GM18907 (cell line): ENCODE results near the gene VEGFD.

Experiments used
- ATAC-seq: cut with Tn5 transposase; IDR thresholded peaks from one replicate; pipeline ENCODE4 v1.9.1; 2021; ENCODE audit warnings: mild to moderate bottlenecking, moderate library complexity; ENCODE audit not compliant: unreplicated experiment

Gene VEGFD

GRCh38 chrX:15366506-15367352 lies 17.5 kb downstream of the VEGFD start:
- no peak for ATAC-seq

DNA sequence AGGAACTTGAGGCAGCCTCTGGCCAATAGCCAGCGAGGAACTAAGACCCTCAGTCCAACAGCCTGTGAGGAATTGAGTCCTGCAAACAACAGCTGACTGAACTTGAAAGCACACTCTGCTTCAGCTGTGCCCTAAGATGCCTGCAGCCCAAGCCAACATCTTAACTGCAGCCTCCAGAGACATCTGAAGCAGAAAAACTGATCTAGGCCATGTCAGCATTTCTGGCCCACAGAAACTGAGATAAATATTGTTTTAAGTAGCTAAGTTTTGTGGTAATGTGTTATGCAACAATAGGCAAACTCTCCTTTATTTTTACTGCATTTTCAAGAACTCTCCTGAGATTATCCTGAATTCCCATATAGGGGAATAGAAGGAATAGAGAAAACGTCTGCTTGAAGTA lies 24.5 kb downstream of the VEGFD start:
- ATAC-seq: no peak

GRCh38 chrX:15358533-15358932 lies 25.7 kb downstream of the VEGFD start:
- ATAC-seq: no peak

- ATAC-seq: no peak
These were observed 27.8 kb downstream of the VEGFD start for GRCh38 chrX:15356444-15356843.

GRCh38 chrX:15350329-15350996 lies 33.8 kb downstream of the VEGFD start:
- ATAC-seq: no peak

DNA sequence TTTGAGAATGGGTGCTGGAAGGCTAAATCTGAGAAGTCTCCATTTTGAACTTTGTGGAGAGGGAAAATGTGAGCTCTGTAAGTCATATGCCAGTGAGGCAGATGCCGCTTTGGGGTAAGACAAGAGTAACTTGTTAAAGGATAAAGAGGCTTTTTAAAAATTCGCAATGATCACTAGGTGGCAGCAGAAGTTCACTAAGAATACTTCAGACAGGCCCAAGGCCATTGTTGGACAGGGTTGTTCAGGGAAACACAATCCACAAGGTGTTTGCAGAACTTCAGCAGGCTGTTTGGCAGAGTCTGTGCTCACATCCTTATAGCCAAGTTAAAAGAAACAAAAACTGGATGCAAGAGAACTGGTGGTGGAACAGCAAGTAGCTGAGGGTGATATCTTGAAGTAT lies 35.2 kb downstream of the VEGFD start:
- ATAC-seq: peak; percentile 55

GRCh38 chrX:15345976-15346375 lies 38.2 kb downstream of the VEGFD start:
- no peak for ATAC-seq

DNA sequence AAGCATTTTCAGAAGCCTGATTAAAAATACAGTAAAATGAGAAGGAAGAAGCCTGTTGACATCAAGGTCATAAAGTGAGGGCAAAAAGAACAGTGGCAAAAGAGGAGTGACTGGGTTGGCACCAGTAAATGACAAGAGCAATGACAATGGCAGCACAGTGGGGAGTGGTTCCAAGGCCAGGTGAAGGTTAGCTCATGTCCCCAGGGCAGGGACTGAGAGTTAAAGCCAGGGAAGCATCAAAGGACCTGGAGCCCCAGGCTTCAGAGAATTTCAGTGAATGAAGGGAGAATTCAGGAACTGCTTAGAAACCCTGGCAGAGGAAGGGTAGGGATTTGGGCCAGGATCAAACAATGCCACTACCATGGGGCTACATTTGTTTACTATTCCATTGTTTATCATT lies 40.1 kb downstream of the VEGFD start:
- ATAC-seq: no peak

DNA sequence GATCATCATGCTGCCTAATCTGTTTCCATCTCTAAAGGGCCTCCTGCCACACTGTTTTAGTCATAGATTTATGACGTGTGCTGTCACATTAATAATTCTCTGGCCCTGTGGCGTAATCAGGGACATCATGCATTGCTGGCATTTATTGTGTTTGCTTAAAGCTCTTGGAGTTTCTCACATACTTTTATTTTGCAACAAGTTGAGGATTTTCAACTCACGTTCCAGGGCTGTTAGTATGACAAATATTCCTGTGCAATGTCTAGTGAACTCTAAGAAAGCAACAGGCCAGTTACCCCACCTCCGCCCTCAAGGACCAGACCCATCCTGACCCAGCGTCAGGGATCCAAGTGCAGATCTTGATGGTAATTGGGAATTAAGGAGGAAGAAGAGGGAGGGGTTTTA lies 41.1 kb downstream of the VEGFD start:
- no peak for ATAC-seq

- ATAC-seq: no peak
These were observed 43.3 kb downstream of the VEGFD start for GRCh38 chrX:15340867-15341266.

DNA sequence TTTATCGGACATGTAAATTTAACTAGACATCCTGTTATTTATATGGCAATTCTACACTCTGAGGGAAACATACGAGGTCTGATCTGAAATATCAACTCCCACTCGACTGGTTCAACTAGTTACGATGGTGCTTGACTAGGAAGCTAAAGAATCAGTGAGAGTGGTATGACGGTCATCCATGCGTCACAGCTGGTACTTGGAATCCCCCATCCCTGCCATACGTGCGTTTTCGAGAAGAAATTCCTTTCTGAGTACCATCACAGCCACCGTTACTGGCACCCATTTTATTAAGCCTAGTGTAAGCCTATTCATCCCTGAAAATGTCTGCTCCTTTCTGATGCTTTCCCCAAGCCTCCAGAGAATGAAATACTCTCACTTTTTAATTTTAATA lies 48.2 kb downstream of the VEGFD start:
- no peak for ATAC-seq

DNA sequence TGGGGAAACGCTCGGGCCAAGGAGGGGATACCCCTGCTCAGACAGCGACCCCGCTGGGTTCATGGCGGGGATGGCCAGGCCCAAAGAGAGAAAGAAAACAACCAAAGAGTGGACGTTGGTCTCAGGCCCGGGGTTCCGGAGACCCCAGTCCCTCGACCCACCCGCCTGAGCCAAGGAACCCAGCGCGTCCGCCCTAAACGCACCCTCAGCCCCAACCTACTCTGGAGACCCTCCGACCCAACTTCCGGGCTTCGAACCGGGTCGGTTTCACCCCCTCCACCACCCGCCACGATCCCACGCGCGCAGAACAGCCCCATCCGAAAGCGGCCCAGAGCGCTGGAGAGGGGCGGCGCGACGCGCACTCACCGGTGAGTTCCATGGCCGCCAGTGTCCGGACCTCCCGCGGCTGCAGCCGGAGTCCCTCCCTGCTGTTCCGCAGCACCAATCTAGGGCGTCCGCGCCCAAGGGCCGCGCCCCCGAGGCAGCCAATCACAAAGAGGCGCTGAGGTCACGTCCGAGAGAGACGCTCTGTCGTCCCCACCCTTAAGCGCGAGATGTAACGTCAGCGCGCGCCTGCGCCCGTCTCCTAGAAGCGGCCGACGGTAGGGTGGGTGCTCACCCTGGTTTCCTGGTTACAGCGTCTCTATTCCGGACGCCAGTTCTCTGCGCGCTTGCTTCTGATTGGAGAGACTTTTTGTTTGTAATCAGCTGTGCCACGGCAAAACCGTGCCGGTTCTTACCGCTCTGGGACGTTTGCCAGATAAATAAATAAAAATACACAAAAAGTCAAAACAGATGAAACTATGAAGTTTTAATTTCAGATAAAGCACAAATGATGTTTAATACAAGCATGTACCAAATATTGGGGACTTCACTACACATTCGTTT lies 48.8 kb downstream of the VEGFD start, which contains the start of gene PIGA:
TSS of gene PIGA (minus strand) at position 389 of the 888 bp plus-strand sequence. CDS start 3,593 bp downstream, outside the sequence.
- ATAC-seq: peak; percentile 98

GRCh38 chrX:15334561-15334960 lies 49.7 kb downstream of the VEGFD start:
- no peak for ATAC-seq

DNA sequence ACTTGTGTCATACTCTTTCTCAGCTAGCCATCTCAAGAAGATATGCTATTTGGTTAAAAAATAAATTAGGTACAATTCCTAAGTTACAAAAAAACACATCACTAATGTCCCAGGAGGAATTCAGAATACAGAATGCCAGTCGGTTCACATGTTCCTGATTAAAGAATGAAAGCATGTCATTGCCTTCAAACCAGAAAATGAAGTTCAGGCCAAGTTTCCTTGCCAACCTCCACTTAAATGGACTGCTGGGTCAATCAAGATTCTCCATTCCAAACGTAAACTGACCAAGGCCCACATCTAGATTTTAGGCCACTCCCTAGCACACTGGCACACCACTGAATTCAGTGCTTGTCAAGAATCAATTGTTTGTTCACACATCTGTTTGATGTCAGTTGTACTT lies 55.4 kb downstream of the VEGFD start:
- no peak for ATAC-seq

DNA sequence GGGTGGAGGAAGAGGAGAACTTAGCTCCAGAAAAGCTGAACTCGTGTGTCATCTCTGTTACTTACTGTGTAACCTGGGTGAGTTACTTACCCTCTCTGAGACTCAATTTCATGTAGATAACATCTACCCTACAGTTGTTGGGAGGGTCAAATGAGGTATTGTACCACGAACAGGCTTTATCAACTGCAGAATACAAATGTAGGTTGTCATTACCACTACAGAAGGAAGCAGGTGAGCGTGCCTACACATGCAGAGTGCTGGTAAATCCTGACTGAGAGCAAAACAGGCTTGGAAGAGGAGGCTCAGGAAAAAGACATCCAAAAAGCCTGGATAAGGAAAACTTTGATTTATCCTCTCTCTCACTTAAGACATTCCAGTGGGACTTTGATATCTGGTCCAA lies 56.1 kb downstream of the VEGFD start:
- ATAC-seq: no peak

GRCh38 chrX:15322472-15322871 lies 61.7 kb downstream of the VEGFD start:
- no peak for ATAC-seq

DNA sequence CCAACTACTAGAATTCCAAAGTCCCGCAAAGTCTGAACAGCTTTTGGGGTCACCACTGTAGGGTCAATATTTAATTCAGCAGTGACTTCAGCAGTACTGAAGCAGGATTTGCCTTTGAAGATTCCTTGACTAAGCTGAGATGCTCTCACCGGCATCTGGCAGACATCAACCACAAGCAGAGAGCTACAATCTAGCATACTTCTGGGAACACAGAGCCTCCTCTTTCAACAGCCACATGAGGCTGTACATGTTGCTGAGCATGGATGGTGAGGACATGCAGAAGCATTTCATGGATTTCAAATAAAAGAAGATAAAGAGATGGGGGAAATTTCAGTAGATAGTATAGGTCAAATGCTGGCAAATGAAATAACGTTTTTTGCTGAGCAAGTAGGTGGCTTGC lies 62.1 kb downstream of the VEGFD start:
- no peak for ATAC-seq

- ATAC-seq: no peak
These were observed 62.8 kb downstream of the VEGFD start for GRCh38 chrX:15321447-15321846.

DNA sequence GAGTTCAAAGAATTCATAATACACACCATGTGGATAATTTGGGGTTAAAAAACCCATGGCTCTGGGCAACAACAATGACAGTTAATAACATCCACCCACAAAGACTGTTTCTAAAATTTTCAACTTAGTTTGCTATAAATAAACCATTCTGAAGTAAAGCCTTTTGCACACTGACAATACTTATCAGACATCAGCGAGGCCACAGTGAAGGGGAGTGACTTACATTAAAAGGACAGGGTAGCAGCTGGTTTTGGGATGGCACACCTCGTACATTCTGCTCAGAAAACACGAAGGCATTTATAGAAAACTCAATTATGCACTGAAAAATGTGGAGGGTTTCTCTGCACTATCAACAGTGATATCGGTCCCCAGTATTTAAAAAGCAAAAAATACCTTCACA lies 63.9 kb downstream of the VEGFD start:
- no peak for ATAC-seq

- no peak for ATAC-seq
These were observed 65.1 kb downstream of the VEGFD start for GRCh38 chrX:15319075-15319474.

DNA sequence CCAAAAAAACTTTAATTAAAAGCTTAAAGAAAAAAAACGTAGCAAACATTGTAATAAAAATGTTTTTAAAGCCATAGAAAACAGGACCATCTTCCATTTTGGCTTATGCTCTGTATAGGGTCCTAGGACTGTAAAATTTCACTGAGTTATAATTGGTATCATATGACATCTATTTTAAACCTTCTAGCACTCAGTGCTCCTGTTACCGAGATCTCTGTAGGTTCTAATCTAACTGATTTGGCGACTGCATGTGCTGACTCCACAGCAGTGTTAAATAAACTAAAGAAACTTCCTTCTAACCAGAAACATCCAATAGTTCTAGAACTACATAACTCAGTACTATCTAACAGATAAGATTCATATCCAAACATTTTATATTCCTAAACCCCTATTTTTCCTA lies 68.7 kb downstream of the VEGFD start, which contains the start of gene ASB11:
TSS of gene ASB11 (minus strand) at position 132 of the 400 bp plus-strand sequence. CDS start at position 97, 35 bp downstream.
- no peak for ATAC-seq
